Measurements from ENCODE around the gene TP53RK. TPM values are rescaled to one million over a fixed set of nuclear protein-coding genes. Genes with fewer than 3 reads are reported as not detected.

The TP53RK gene
- total RNA-seq, 2 donors from 2014 or later = 6.6 to 11.7 TPM

- Histone ChIP-seq H3K4me1 (no peaks in the 10 kb centered on the region), H3K27me3 (no peaks in the 10 kb centered on the region), H3K27ac (no peak overlapping the region), H3K9me3 (no peaks in the 10 kb centered on the region), H3K4me3 (no peak overlapping the region), H3K36me3 (replicated peaks in 1 of 2; ENCODE audit: insufficient read depth in 1 of 2, low read depth in 2 of 2) (no peaks in the 10 kb centered on the region)
- 85 to 86% methylated on average over 10 of the region's 10 CpGs for WGBS, 2 donors
- ATAC-seq (peak; percentile 21), DNase-seq (no peak)
- intact Hi-C loops (cut with DNase I) = no loop called here
- TF ChIP-seq CTCF (IDR thresholded peaks at IDR 0.05) = no peak
- TF ChIP-seq POLR2A (IDR thresholded peaks at IDR 0.05) = no peak
Measured at GRCh38 chr20:46650575-46651090, 38.6 kb downstream of the TP53RK start.

GRCh38 chr20:46649965-46650542 is 39.2 kb downstream of the TP53RK start:
- no peaks in the 10 kb centered on the region for H3K9me3 ChIP-seq
- no peak for DNase-seq
- no peak overlapping the region for H3K4me3 ChIP-seq
- no peak overlapping the region for H3K27ac ChIP-seq
- no peaks in the 10 kb centered on the region for H3K4me1 ChIP-seq
- H3K27me3 ChIP-seq = no peaks in the 10 kb centered on the region
- intact Hi-C loops (cut with DNase I) = no loop called here
- no peak for ATAC-seq
- TF ChIP-seq POLR2A (IDR thresholded peaks at IDR 0.05) (no peak), CTCF (IDR thresholded peaks at IDR 0.05) (no peak)
- no peaks in the 10 kb centered on the region for H3K36me3 ChIP-seq (replicated peaks in 1 of 2; ENCODE audit: insufficient read depth in 1 of 2, low read depth in 2 of 2)
- 88 to 96% methylated on average over 9 of the region's 9 CpGs for WGBS, 2 donors

- TF ChIP-seq POLR2A (IDR thresholded peaks at IDR 0.05) (no peak), CTCF (IDR thresholded peaks at IDR 0.05) (no peak)
- H3K27ac ChIP-seq = no peak overlapping the region
- H3K4me1 ChIP-seq = no peaks in the 10 kb centered on the region
- no peak for ATAC-seq
- intact Hi-C loops (cut with DNase I) = no loop called here
- no peak for DNase-seq
- no peaks in the 10 kb centered on the region for H3K36me3 ChIP-seq (replicated peaks in 1 of 2; ENCODE audit: insufficient read depth in 1 of 2, low read depth in 2 of 2)
- H3K4me3 ChIP-seq = no peak overlapping the region
- 53 to 55% methylated on average over 3 of the region's 3 CpGs for WGBS, 2 donors
- no peaks in the 10 kb centered on the region for H3K27me3 ChIP-seq
- H3K9me3 ChIP-seq = no peaks in the 10 kb centered on the region
Measured at GRCh38 chr20:46649650-46649949, 39.6 kb downstream of the TP53RK start.

- DNase-seq = no peak
- Histone ChIP-seq H3K27me3 (no peaks in the 10 kb centered on the region), H3K27ac (no peak overlapping the region), H3K36me3 (replicated peaks in 1 of 2; ENCODE audit: insufficient read depth in 1 of 2, low read depth in 2 of 2) (no peaks in the 10 kb centered on the region), H3K9me3 (no peaks in the 10 kb centered on the region), H3K4me1 (no peaks in the 10 kb centered on the region), H3K4me3 (no peak overlapping the region)
- intact Hi-C loops (cut with DNase I) = no loop called here
- TF ChIP-seq CTCF (IDR thresholded peaks at IDR 0.05) (no peak), POLR2A (IDR thresholded peaks at IDR 0.05) (no peak)
- no peak for ATAC-seq
- WGBS, 2 donors = 73 to 79% methylated on average over 8 of the region's 8 CpGs
Measured at GRCh38 chr20:46648903-46649649, 40.2 kb downstream of the TP53RK start.

GRCh38 chr20:46647469-46647868 is 41.8 kb downstream of the TP53RK start:
- Histone ChIP-seq H3K9me3 (no peaks in the 10 kb centered on the region), H3K36me3 (replicated peaks in 1 of 2; ENCODE audit: insufficient read depth in 1 of 2, low read depth in 2 of 2) (no peaks in the 10 kb centered on the region), H3K4me1 (no peaks in the 10 kb centered on the region), H3K4me3 (no peak overlapping the region), H3K27me3 (no peaks in the 10 kb centered on the region), H3K27ac (no peak overlapping the region)
- 57 to 69% methylated on average over 4 of the region's 4 CpGs for WGBS, 2 donors
- no peak for DNase-seq
- ATAC-seq = no peak
- TF ChIP-seq POLR2A (IDR thresholded peaks at IDR 0.05) (no peak), CTCF (IDR thresholded peaks at IDR 0.05) (no peak)
- intact Hi-C loops (cut with DNase I) = no loop called here

Data from body of pancreas (tissue), 4 donors.